NCI-H2107 treated with DMSO at 0.1 percent for 48 hours (cell line): ENCODE data around the gene ZNRF3.
A peak's percentile ranks its signal among the peaks of the same experiment; 100 is the strongest.
"Not testable (repeated sequence)": the region's sequence is repeated elsewhere in the genome, so short reads cannot be mapped to it uniquely, and the experiment has no call there.

Experiments used
- DNase-seq: peaks from one replicate; lab custom pipeline; 2025; ENCODE audit not compliant: unreplicated experiment; lab: John Stamatoyannopoulos, UW

Gene ZNRF3

DNA sequence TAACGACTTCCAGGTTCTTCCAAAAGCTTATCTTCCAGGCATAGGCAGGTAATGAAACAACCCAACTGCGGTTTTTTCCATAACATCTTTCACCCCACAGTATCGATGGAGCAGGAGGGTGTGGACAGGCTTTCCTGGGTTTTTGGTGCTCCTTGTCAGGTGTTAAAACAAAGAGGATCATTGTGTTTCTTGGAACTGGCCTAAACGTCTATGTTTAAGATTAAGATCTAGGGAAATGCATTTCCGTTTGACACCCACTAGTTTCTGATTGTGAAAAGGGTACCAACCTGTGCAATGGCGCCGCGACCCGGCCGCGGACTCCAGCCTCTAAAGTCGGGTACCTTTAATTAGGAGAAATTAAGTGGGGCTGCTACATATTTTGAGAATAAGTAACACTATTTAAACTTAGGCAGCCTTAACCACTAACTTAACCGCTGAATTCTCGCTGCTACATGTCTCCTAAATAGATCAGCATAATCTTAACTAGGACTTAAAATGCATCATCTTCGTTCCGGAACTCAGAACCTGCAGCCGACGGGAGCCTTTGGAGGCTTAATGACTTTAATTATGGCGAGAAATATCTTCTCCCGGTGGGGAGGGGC, 146.7 kb downstream of the ZNRF3 start:
- no peak for DNase-seq

DNA sequence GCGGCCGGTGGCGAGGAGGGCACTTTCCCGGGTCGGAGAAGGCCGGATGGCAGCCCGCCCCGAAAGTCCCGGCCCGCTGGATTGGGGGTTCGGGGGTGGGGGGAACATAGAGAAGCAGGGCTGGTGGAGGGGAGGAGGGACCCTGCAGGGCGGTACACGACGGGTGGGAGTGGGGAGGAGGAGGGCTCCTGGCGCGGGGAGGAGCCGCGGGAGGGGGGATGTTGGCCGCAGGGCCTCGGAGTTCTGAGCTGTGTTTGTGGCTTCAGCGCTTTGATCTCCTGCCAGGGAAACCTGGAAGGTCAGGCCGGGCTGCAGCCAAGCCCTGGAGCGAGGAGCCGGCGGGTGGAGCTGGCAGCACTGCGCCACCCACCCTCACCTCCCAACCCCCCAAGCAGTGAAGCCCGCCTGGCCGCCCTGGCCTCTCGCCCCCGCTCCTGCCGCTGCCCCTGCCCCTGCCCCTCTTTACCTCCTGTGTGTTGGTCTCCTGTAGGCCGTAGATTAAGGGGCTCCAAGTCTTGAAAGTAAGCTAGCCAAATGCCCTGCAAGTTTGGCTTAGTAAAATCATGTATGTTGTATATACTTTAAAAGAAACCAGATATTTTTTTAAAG, 147.3 kb downstream of the ZNRF3 start:
- DNase-seq: peak; percentile 1

DNA sequence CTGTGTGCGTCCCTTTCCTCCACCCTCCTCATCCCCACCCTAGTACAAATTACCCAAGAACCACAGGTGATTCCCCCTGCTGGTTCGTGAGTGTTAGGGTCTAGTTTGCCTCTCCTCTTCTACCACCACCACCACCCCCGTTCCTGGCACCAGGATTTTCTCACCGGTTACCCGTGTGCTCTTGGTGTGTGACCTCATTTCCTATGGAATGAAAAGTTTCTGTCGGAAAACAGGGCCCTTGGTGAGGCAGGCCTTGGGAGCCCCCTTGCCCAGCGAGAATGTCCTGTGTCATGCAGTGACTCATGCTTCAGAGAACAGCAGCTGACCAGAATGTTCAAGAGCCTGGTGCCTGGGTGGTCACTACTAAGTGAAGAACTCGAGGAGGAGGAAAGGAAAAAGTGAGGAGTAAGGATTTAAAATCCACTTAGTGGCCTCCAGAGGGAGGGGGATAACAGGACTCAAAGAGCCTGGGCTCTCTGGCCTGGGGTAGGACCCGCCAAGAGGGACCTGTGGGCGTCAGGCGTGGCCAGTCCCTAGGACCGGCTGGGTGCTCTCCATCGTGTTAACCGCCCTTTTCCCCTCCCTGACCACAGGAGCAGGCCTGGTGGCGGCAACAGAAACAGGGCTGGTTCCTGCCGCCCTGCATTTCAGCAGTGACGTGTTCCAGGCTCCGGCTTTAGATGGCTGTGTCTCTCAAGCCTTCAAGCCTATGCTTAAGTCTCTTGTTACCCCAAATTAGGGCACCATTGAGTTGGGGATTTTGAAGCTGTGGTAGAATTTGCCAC, 148.0 kb downstream of the ZNRF3 start:
- no peak for DNase-seq

DNA sequence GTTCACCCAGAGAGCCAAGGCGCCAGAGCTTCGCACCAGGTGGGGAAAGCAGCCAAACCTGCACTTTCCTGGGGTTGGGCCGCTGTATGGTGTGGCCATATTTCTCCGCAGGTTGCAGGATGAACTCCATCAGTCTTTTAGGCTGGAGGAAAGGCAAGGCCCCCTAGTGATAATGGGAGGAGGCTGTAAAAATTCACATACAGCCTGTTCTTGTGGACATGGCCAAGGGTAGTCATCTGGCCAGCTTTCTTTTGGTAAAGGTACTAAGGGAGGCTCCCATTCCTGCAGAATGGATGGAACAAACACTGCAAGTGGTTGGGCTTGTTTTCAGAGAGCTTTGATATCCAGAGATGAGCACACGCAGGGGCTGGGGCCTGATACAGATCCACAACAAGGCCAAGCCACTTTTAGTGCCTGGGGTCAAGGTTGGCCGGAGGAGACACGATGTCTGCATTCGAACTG, 148.7 kb downstream of the ZNRF3 start:
- DNase-seq: no peak

DNA sequence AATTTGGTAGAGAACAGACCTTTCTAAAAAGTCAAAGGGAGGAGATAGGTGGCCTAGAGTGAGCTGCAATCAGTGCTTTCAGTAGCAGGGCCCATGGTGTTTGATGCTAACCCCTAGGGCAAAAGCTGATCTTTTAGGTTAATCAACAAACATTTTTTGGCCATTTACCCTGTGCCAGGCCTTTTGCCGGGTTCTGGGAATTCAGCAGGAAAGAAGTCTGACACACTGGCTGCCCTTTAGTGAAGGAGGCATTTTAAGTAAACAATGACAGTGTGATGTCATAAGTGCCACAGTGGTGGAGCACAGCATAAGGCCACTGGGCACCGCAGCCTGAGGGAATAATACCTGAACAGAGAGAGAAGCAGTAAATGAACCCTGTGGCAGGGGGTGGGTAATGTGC, 149.2 kb downstream of the ZNRF3 start:
- DNase-seq: no peak

DNA sequence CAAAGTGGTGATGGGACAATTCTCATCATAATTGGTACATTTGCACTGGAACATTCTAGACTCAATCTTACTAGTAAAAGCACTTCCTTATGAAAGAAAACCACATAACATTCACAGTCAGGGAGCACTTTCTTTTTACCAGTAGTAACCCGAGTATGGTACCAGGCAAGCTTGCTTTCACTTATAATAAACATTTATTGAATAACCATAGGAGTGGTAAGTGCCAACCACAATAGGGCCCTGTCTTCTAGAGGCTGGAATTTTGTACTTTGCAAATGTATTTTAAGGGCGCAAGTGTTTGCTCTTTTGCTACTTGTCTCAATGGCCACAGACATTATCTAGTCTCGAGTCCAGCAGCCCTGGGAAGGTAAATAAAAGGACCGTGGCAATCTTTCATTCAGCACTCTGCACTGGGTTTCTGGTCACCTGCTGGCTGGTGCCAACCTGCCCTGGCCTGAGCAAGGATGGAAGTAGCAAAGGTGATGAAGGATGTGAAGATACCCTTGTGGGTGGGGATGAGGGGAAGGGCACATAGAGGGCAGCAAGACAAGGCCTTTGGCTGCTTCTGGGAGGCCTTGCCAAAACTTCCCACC, 154.1 kb downstream of the ZNRF3 start:
- DNase-seq: peak; percentile 82

DNA sequence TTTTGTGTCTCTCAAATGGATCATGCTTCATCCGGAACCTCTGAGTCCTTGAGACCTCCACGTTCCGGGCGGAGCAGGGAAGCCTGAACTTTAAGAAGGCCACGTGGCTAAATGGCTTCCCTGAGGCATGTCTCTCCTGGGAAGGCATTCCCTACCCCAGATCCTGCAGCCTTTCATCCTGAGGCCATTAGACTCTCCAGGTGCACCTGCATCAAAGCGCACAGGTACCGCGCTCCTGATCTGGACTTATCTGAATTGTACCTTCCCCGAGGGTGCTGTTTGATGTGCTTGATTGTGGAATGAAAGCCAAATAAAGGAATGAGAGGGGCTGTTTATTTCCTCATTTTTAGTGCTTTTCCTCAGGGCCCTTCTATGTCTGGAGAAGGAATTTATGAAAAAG, 155.8 kb downstream of the ZNRF3 start:
- DNase-seq: peak; percentile 8

DNA sequence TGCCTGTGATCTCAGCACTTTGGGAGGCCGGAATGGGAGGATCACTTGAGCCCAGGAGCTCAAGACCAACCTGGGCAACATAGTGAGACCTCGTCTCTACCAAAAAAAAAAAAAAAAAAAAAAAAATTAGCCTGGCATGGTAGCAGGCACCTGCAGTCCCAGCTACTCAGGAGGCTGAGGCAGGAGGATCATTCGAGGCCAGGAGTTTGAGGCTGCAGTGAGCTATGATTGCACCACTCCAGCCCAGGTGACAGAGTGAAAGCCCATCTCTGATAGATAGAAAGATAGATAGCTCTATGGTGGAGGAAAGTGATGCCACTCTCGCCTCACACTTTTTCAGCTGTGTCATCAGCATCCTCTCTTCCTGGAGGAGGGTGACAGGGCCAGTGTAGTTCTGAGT, 156.3 kb downstream of the ZNRF3 start:
- not testable (repeated sequence) for DNase-seq

DNA sequence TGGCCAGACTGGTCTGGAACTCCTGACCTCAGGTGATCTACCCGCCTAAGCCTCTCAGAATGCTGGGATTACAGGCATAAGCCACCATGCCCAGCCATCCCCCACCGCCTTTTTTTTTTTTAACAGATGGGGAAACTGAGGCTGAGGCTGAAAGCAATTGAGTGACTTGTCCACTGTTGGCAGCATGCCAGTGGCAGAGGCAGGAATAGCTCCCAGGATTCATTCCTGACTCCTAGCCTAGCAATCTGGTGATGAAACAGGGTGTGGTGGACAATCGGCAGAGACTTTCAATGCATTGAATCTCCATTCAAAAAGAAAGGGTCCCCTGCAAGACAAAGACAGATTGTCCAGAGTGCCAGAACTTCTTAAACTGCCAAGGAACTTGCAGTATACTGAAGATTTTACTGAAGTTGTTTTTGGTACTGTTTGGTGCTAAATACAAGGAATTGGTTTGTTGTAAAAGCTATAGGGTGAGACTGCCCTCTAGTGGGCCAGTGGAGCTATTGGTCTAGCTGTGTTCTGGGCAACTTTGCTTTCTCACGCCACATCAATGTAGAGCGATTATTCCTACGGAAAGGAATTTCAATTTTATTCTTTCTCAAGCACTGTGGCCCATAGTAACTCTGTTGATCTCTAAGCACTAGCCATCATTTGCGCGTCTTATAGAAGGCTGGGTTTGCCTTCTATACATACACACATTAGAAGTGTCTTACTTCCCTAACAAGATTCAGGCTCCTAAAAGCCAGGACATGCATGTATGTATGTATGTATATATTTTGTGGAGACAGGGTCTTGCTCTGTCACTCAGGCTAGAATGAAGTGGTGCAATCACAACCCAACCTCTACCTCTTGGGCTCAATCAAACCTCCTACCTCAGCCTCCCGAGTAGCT, 157.3 kb downstream of the ZNRF3 start:
- DNase-seq: peak; percentile 42

DNA sequence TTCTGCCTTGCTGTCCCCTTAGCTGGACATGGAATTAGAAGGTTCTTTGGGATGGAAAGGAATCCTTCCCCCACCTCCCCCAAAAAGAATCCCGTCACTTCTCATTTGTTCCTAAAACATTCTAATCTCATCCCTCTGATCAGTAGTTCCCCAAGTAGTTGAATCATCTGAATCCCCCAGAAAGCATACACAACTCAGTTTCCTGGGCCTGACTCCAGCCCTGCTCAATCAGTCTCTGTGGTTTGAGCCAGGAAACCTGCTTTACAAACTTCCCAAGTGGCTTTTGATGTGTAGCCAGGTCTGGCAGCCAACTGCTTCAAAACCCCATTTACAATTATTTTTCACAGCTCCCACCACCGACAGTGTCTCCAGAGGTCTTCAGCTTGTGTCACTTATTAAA, 158.0 kb downstream of the ZNRF3 start:
- no peak for DNase-seq

DNA sequence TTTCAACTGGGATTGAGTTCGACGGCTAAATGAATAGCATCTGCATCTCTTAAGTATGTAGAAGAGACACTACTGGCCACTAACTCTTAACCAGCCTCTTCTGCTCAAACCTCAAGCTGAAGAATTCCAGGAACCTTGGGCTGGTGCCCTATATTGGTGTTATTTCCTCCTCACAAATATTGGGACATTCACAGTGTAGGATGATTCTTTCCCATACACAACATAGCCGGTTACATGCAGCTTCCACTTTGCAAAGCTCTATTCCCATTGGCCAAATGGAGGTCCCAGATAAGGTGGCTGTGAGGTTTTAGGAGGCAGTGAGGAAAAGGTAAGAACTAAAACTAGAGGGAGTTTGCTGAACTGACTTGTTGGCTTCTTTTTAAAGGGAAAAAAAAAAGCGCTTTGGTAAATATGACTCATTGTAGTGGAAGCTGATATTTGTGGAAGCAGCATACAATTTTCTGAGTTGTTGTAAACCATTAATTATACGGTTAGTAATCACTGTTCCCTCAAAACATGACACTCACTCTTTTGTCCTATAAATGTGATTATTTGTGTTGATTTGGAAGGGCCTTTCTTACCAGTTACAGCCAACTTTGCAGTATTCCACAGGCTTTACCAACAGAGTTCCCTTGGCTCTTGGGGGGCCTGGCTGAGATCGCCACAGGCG, 160.7 kb downstream of the ZNRF3 start:
- DNase-seq: no peak

DNA sequence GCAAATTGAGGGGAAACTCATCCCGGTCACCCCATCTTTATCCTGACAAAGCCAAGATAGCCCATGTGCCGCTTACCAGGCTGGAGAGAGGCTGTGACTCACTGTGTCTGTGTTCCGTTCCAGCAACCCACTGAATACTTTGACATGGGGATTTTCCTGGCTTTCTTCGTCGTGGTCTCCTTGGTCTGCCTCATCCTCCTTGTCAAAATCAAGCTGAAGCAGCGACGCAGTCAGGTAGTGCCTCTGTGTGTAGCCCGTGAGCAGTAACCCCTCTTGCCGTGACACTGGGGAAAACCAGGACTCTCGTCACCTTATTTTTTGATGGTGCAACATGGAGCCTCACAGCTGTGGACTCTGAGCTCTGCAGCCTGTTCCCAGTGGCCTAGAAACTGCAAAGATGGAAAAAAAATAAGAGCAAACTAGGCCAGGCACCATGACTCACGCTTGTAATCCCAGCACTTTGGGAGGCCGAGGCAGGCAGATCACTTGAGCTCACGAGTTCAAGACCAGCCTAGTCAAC, 161.3 kb downstream of the ZNRF3 start:
- no peak for DNase-seq

DNA sequence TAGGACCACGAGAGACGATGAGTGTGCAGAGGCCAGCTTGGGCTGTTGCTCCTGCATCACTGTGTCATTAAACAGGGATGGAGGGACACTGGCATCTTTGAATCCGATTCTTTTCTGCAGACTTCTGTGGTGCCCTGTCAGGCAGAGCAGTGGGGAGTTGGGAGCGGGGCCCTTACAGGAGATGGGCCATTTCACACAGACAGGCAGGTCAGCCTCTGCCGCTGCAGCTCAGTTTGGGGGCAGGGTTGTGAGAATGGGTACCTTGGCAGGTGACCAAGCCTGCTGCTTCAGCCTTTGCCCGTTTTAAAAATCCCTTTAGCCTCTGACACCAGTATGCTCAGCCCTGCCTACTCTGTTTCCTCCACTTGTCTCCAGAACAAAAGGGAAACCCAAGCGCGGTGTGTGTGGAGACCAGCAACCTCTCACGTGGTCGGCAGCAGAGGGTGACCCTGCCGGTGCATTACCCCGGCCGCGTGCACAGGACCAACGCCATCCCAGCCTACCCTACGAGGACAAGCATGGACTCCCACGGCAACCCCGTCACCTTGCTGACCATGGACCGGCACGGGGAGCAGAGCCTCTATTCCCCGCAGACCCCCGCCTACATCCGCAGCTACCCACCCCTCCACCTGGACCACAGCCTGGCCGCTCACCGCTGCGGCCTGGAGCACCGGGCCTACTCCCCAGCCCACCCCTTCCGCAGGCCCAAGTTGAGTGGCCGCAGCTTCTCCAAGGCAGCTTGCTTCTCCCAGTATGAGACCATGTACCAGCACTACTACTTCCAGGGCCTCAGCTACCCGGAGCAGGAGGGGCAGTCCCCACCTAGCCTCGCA, 165.7 kb downstream of the ZNRF3 start:
- DNase-seq: no peak

DNA sequence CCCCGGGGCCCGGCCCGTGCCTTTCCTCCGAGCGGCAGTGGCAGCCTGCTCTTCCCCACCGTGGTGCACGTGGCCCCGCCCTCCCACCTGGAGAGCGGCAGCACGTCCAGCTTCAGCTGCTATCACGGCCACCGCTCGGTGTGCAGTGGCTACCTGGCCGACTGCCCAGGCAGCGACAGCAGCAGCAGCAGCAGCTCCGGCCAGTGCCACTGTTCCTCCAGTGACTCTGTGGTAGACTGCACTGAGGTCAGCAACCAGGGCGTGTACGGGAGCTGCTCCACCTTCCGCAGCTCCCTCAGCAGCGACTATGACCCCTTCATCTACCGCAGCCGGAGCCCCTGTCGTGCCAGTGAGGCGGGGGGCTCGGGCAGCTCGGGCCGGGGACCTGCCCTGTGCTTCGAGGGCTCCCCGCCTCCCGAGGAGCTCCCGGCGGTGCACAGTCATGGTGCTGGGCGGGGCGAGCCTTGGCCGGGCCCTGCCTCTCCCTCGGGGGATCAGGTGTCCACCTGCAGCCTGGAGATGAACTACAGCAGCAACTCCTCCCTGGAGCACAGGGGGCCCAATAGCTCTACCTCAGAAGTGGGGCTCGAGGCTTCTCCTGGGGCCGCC, 166.4 kb downstream of the ZNRF3 start:
- peak; percentile 18 for DNase-seq

DNA sequence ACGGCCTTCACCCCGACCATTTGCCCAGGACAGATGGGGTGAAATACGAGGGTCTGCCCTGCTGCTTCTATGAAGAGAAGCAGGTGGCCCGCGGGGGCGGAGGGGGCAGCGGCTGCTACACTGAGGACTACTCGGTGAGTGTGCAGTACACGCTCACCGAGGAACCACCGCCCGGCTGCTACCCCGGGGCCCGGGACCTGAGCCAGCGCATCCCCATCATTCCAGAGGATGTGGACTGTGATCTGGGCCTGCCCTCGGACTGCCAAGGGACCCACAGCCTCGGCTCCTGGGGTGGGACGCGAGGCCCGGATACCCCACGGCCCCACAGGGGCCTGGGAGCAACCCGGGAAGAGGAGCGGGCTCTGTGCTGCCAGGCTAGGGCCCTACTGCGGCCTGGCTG, 167.1 kb downstream of the ZNRF3 start:
- DNase-seq: no peak

DNA sequence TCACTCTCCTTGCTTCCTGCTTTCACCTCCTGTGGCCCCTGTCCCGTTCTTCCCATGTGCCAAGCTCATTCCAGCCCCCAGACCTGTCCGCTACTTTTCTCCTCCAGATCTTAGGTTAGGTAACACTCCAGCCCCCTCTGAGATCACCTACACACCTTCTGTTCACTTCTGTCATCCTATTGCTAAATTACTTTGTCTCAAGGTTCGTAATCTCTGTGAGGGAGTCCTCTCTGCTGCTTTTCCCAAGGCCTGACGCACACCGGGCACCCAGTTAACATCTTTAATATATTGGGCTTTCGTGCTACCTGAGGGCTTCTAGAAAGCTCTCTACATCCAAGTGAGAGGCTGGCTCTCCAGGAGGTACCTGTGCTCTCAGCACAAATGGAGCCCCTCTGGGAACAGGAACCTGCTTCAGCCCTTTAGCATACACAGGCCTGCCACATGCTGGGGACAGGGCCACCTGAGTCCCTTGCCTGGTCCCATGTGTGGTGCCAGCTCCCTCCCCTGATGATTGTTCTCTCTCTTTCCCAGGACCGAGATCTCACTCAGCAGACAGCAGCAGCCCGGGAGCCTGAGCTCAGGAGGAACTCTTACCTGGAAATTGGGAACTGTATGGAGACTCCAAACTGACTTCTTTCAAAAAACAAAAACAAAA, 169.8 kb downstream of the ZNRF3 start:
- no peak for DNase-seq

DNA sequence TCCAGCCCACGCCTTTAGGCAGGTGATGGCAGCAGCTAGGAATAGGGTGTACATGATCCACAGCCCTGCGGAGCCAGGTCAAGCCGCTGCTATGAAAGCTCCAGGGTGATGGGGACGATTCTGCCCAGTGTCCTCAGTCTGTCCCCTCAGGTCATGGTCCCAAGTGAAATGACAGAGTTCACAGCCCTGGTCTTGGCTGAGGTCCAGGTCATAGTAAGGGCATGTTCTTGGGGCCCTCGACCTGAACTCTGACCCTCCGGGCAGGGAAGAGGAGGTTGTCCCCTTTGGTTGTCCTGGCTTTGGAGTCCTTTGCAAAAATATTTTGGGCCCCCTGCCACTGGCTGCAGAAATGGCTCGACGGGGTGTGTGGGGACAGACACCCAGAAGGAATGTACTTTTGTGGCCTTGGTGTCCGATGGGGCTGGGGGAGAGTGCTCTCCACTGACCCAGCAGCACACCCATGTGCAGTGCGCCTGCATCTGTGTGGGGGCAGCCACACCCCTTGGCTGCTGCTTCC, 170.9 kb downstream of the ZNRF3 start:
- DNase-seq: no peak

DNA sequence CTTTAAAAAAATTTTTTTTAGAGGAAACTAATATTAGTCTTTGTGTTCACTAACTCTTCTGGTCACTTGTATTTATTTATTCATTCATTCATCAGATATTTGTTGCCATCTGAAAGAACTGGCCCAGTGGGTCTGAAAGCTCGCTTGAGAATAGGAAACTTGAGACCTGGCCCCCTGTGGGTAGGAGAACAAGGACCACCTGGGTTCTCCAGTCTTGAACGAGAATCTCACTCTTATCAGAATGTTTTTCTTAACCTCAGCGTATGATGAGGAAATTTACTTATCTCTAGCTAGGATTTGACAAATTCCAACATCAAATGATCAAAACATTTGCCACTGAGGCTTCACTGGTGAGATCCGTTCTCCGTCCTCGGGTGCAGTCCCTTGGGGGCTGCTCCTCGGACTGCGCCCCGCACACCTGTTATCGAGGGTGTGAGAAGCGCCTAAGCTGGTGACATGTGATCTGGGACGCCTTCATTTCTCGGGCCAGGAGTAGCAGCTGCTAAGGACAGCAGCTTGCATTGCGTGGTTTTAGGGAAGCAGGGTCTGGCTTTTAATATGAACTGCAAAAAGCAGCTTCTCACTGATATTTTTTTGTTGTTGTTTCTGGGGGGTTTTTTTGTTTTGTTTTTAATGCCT, 171.9 kb downstream of the ZNRF3 start:
- peak; percentile 30 for DNase-seq
